NCI-H460 (cell line): ENCODE measurements around the gene CAMTA1. TPM values are rescaled to one million over a fixed set of nuclear protein-coding genes. Genes with fewer than 3 reads are reported as not detected.
"Not testable (repeated sequence)": the region's sequence is repeated elsewhere in the genome, so short reads cannot be mapped to it uniquely, and the experiment has no call there.

Experiments
- DNase-seq: peaks from one replicate; pipeline ENCODE4 v3.0.0-alpha.2; 2016; ENCODE audit warnings: low read depth; ENCODE audit errors: extremely low read depth
- total RNA-seq: library from RNA; depleted of rRNA; stranded (reverse); fragments of >200 nt; shearing (Covaris generic); gene quantifications from 2 replicates; pipeline ENCODE4 v1.2.3, GENCODE V29; 2014

Gene CAMTA1
- total RNA-seq, 1 experiment from 2014 or later: 39.9 TPM

DNA sequence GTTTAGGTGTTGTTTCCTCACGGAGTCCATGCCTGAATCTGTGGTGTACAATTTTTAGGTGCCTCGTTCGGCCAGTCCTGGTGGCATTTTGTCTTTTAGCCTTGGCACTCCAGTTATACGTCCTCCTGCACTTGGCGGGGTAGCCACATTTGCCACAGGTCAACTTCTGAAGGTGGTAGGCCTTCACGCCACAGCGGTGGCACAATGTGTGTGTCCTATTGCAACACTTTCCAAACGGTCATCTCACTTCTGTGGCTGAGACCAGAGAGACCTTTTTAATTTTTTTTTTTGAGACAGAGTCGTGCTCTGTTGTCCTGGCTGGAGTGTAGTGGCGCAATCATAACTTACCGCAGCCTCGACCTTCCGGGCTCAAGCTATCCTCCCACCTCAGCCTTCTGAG is 49.1 kb downstream of the CAMTA1 start:
- no peak for DNase-seq

DNA sequence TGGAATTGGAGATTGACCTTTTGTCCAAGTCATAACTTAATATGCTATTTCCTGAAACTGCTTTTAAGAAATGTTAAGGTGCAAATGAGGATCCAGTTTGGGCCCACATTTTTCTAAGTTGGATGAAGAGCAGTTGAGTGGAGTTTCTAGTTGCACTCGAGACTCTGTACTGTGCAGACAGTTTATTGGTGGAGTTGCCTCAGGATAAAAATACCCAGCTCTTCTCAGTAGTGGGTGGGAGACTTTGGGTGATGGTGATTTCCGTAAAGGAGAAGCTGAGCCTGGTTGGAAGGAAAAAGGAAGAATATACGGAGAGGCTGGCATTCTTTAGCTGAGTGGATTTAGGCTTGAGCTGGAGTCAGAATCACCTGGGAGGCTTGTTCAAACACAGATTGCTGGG is 49.9 kb downstream of the CAMTA1 start:
- no peak for DNase-seq

DNA sequence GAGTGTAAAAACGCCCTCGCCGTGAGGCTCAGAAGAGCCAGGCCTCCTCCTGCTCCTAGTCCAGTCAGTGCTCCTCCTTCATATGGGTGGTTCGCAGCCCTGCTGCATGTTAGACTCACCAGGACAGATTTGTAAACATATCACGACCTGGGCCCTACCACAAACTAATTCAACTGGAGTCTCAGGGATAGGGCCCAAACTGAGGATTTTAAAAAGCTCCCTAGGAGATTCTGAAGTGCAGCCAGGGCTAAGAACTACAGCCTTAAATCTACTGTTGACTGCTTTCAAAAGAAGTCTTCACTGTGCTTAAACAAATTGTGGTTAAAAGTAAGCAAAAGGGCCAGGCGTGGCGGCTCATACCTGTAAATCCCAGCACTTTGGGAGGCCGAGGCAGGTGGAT is 57.0 kb downstream of the CAMTA1 start:
- no peak for DNase-seq

DNA sequence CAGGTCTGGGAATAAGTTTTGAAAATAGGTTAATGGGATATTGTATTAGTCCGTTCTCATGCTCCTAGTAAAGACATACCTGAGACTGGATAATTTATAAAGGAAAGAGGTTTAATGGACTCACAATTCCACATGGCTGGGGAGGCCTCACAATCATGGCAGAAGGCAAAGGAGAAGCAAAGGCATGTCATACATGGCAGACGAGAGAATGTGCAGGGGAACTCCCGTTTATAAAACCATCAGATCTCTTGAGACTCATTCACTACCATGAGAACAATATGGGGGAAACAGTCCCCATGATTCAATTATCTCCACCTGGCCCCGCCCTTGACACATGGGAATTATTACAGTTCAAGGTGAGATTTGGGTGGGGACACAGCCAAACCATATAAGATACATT is 60.5 kb downstream of the CAMTA1 start:
- not testable (repeated sequence) for DNase-seq

DNA sequence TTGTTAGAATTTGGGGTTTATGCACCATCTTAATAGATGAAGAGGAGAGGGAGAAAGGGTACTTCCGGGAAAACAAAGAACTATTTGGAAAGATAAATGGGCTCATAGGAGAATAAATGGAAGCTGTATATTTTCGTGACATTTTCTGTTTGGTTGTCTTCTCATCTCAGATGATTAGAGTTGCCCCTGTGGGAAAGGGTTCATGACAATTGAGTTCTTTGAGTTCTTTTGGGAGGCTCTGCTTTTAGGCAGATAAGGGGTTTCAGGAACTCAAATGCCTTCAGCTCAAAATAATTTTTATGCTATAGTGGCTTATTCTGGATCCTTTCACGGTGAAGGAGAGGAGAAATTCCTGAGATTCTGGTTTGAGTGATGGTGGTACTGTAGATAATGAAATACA is 63.6 kb downstream of the CAMTA1 start:
- no peak for DNase-seq

DNA sequence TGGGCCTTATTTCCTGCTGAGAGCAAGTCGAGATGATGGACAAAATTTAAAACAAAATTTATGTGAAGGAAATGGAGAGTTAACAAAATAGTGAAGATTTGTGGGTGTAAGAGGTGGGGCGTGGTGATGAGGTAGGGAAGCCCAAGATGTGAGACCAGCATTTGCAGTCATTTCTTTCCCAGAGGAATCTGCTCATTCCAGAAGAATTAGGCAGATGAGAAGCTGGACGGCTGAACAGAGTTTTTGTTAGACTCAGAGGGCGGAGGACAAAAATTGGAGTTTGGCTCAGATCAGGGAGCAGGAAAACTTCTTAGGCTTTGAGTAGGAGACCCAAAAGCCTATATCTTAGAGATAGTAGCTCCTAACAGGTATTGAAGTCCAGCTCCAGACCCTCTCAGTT is 65.3 kb downstream of the CAMTA1 start:
- no peak for DNase-seq

DNA sequence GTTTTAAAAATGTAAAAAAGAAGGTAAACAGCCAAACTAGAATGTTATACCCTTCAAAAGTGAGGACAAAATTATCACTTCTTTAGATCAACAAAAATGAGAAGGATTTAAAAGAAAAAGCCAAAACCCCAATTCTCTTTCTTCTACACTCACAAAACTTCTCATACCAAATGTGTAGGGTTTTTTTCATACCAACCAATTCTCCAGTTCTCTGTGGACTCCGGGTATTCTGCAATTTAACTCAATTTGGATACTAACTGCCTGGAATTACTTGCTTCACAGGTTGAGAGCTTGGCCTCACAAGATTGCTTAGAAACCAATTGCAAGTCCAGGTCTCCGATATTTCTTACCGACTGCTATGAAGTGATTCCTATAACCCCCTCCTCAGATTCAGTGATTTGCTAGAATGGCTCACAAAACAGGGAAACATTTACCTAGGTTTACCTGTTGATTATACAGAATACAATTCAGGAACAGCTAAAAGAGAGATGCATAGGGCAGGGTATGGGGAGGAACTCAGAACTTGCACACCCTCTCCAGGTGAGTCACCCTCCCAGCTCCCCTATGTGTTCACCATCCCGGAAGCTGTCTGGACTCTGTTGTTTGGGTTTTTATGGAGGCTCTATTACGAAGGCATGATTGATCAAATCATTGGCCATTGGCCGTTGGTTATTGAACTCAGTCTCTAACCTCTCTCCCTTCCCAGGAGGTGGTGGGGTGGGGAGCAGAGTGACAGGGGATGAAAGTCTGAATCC is 67.1 kb downstream of the CAMTA1 start:
- no peak for DNase-seq

DNA sequence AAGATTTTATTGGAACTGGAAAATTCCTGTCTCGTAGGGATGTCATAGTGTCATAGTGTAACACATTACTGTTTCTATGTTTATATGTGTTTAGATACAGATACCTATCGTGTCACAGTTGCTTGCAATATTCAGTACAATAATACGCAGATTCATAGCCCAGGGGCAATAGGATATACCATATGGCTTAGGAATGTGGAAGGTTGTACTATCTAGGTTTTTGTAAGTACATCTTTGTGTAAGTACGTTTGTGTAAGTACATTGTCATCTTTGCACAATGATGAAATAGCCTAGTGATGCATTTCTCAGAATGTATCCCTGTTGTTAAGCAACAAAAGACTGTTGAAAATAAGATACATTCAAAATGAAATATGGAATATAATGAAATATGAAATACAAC is 68.9 kb downstream of the CAMTA1 start:
- DNase-seq: peak; percentile 50

DNA sequence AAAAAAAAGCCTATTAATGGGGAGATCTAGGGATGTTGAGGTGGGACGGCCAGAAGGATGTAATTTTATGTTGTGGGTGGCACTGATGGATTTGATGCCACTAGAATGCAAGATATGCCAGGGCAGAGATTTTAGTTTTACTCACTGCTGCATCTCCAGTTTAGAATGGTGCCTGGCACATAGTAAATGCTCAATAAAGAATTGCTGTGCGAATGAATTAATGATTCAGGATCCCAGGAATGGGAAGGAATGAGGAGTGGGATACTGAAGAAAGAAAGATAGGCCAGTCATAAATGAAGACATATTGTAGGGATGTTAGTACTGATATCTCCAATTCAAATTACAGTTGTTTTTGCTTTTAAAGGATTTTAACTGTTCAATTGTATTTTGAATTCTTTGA is 72.6 kb downstream of the CAMTA1 start:
- no peak for DNase-seq

DNA sequence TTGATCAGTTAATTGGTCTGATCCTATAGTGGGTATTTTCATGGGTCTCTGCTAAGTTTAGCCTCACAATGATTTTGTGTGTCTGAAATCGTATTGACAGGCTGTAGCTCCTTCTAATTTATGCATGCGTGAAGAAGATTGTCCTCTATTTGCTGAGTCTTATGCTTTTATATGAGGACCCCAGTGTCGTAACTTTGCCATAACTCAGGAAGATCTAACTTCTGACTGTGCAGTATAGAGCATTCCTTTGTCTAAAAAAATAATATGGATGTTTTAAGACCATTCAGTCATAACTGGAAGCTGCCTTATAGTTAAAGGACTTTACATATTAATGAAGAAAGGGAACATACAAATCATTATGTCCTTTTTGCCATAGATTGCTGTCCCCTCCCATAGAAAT is 73.3 kb downstream of the CAMTA1 start:
- no peak for DNase-seq

DNA sequence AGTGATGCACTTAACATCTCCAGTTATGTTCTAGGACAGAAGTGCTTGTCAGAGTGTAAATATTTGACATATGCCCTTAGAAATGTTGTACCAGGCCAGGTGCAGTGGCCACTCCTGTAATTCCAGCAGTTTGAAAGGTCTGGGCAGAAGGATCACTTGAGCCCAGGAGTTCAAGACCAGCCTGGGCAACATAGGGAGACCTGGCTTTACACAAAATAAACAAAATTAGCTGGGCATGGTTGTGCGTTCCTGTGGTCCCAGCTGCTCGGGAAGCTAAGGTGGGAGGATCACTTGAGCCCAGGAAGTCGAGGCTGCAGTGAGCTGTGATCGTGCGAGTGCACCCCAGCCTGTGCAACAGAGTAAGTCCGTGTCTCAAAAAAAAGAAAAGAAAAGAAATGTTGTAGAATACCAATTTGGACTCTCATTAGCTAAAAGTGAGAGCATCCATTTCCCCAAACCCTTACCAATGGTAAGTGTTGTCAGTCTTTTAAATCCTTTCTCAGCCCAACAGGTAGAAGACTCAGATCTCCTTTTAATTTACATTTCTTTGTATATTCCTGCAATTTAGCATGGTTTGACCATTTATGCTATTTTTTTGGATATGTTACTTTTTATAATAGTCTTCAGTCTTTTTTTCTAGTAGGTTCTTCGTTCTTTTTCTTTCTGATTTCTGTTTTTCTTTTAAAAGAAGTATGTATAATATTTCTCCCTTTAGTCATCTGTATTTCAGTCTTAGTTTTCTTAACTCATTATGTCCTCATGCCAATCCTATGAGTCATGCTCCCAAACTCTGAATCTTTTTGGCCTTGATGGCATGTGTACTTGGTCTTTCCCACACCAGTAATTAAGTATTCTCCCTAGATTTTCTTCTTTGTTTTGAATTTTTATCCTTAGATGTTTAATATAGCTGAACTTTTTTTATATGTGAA is 74.4 kb downstream of the CAMTA1 start:
- no peak for DNase-seq

DNA sequence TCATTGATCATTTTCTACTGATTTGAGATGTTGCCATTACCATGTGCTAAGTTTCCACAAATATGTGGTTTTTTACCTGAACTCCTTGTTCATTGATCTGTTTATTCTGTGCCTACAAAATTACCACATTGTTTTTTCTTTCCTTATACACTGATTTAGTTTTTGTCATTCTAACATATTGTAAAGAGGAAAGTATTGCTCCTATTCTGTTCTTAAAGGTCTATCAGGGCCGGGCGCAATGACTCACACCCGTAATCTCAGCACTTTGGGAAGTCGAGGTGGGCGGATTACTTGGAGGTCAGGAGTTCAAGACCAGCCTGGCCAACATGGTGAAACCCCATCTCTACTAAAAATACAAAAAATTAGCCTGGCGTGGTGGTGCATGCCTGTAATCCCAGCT is 75.1 kb downstream of the CAMTA1 start:
- no peak for DNase-seq

DNA sequence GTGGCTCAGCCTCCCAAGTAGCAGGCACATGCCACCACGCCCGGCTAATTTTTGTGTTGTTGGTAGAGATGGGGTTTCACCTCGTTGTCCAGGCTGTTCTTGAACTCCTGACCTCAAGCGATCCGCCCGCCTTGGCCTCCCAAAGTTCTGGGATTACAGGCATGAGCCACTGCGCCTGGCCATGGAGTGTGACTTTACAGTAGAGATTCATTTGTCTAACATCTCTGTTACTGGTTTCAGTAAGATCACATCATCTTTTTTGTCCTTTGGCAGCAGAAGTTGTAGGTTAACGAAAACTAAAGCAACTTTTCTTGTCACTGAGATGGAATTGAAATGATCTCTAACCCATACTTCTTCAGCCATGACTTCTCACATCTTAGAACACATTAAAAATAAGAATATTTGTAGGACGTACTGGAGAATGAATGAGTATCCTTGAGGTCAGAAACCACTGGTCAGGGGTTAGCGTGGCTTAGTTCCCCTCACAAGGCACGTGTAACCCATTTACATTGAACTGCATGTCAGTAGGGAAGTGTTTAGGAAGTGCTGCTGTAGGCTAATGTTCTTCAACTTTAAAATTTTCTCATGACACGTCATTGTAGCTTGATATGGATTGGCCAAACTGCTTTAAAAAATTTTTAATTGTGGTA is 75.9 kb downstream of the CAMTA1 start:
- no peak for DNase-seq

DNA sequence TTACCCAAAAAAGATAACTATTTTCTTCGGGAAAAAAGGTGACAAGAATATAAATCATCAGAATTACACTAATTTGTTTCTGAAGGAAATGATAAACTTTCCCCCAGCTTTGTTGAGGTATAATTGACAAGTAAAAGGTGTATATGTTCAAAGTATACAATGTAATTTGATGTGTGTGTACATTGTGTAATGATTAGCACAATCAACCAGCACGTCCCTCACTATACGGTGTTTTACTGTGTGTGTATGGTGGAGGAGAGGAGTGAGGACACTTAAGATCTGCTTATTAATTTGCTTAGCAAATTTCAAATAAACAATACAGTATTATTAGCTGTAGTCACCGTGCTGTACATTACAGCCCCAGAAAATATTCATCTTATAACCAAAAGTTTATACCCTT is 77.7 kb downstream of the CAMTA1 start:
- DNase-seq: no peak

DNA sequence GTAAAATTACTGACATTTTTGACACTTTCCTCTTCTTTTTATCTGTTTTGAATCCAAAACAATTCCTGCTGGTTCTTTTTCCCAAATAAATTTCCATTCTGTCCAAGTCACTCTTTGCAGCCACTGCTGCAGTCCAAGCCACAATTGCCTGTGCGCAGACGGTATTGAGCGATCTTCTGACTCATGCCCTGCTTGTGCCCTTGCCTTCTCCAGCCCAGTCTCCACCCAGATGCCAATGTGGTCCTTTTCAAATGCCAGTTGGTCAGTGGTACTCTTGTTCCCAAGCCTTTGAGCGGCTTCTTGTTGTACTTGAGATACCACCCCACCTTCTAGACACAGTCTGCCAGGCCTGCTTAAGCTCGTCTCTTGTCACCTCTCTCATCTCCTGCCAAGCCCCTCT is 78.9 kb downstream of the CAMTA1 start:
- no peak for DNase-seq

DNA sequence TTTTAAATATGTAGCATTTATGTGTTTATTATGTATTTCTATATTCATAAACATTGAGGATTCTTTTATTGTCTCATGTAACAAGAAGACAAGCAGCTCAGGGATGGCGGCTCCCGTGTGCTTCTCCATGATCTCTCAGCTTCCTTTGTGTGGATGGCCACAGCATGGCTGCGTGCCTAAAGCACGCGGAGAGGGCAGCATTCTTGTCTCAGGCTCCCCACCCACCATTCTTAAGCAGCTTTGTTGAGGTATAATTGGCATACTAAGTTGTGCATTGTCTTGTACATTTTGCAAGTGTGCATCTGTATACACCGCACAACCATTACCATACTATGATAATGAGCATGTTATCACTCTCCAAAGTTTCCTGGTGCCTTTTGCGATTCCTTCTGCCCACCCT is 81.6 kb downstream of the CAMTA1 start:
- DNase-seq: no peak

DNA sequence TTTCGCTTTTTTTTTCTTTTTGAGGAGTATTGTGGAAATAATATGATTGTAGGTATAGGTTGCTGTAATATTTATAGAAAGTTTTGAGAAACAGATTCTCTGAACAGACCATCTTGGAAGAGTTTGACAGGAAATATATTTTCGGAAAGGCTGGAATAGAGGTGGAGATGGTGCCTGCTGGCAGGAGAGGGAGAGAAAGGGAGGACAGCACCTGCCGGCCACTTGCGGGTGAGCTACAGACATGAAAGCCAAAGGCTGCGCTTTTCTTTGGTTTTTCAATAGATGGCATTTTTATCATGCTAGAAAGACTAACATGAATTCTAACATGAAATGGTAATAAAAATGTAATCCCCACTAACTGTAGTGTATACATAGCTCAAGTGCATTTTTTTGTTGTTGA is 82.1 kb downstream of the CAMTA1 start:
- DNase-seq: no peak

DNA sequence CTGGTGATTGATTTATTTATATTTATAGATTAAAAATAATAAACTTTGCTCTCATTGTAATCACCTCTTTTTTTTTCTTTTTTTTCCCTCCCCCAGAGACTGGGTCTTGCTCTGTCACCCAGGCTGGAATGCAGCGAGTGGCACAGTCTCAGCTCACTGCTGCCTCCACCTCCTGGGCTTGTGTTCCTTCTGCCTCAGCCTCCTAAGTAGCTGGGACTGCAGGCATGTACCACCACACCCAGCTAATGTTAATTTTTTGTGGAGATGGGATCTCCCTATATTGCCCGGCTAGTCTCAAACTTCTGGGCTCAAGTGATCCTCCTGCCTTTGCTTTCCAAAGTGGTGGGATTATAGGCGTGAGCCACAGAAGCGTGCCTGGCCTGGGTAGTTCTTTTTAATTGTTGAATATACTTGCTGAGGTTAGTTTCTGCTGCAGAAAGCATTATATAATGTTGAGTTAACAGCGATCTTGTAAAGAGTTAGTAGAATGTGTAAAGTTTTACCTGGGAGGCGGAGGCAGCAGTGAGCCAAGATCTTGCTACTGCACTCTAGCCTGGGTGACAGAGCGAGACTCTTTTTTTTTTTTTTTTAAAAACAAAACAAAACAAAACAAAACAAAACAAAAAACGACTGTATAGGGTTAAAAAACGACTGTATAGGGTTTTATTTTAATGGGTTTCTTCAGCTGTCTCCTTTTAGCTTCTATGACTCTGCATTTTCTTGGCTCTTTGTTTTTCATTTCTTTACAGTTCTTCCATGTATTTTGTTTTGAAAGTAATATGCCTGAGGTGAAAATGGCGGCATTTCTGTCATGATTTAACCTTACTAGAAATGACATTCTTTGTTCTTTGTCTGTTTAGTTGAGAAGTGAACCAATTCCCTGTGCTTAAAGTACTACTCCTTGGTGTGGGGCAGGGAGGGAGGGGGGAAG is 82.7 kb downstream of the CAMTA1 start:
- DNase-seq: no peak

DNA sequence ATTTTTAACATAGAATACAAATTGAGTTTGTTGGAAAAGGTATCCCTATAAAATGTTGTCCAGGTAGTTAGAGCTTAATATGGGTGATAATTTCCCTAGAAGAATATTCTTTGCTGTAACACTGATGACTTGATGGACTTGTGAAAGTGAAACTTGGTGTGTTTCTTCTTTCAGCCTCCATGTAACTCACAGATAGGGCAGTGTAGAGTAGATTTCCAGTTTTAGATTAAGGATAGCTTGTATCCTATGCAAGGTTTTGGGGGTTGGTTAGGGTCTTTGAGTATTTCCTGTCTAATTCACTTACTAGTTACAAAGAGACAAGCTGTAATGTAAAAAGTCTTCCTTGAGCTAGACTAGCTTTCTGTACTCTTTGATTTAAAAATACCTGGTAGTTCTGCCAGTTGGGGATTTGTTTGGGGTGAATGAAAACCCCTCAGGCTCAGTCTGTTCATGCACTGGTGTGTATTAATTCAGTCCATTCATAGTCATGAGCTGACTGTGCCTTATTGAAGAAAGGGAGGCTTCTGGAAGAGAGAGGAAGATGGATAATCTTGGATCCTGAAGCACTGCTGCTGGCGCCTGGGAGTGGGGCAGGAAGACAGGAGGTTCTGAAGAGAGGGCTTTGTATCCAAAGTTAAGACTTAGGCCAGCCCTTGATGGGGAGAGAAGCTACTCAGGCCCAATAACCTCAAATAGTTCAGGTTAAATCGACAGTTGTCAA is 83.6 kb downstream of the CAMTA1 start:
- no peak for DNase-seq

DNA sequence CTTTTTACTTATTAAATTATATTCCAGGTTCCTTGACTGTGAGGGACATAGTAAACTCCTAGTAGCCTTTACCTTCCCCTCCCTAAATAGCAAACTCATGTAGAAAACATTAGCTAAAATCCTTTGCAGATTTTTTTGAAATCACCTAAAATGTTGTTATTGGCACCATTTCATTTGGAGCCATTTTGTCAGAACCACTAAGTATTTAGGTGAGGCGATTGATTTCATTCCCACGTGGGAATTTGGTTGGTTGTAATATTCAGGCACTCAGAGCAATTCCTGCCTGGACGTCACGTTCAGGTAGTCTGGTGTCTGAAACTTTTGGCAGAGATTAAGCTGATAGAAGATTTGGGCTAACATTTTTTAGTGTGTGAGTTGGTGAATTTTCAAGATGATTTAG is 84.3 kb downstream of the CAMTA1 start:
- no peak for DNase-seq
